PFSK-1 (cell line): ENCODE results near the gene ANKRD12.

Experiments used
- FOXP2 ChIP-seq: optimal IDR thresholded peaks from 2 replicates; pipeline ENCODE3; 2011; ENCODE audit warnings: borderline replicate concordance, control low read depth, inconsistent platforms; ENCODE audit not compliant: insufficient read depth; ENCODE audit errors: extremely low read length, extremely low read depth
- POLR2AphosphoS5 ChIP-seq: IDR thresholded peaks from 2 replicates; pipeline ENCODE4 v1.6.1; 2012; ENCODE audit warnings: low read depth, mild to moderate bottlenecking, control low read depth, low read length, moderate library complexity
- SIN3A ChIP-seq: IDR thresholded peaks from 2 replicates; pipeline ENCODE4 v1.6.1; 2012; ENCODE audit warnings: mild to moderate bottlenecking, low read length, moderate library complexity, borderline replicate concordance; ENCODE audit not compliant: insufficient read depth
- TAF1 ChIP-seq: IDR thresholded peaks from 2 replicates; pipeline ENCODE4 v1.6.1; 2012; ENCODE audit warnings: low read length, control low read depth, borderline replicate concordance; ENCODE audit not compliant: insufficient read depth
- TF ChIP-seq, protein P1 (sequence below), 2 experiments: IDR thresholded peaks; 2 replicates each; pipeline versions ENCODE4 v1.6.1 to v1.8.0; 2011 to 2012; ENCODE audit warnings: low read depth in 2 of 2, low read length in 2 of 2, control low read depth in 1 of 2, inconsistent platforms in 1 of 2, mild to moderate bottlenecking in 1 of 2, moderate library complexity in 1 of 2; ENCODE audit not compliant: insufficient read depth in 1 of 2

ANKRD12 gene

DNA sequence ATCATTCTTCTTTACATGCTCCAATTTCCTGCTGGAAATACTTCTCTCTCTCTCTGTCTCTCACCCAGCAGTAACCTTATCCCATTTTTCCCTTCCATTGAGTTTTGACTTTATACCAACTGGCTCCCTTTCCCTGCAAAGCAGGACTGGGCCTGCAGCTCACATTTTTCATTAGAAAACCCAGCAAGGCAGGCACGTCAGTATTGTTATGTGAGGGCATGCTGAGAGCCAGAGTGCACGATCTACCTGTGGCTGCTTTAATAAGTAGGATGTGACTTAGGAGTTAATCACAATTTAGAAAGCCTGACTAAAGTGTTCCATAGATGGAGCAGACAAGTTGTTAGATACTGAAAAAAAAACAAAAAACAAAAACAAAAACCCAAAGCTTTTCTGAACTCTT is 39.2 kb upstream of the ANKRD12 start:
- no peak for TF ChIP-seq POLR2AphosphoS5
- no peak for TF ChIP-seq FOXP2
- no peak for TF ChIP-seq SIN3A
- no peak for TF ChIP-seq TAF1
- TF ChIP-seq, protein P1, sequence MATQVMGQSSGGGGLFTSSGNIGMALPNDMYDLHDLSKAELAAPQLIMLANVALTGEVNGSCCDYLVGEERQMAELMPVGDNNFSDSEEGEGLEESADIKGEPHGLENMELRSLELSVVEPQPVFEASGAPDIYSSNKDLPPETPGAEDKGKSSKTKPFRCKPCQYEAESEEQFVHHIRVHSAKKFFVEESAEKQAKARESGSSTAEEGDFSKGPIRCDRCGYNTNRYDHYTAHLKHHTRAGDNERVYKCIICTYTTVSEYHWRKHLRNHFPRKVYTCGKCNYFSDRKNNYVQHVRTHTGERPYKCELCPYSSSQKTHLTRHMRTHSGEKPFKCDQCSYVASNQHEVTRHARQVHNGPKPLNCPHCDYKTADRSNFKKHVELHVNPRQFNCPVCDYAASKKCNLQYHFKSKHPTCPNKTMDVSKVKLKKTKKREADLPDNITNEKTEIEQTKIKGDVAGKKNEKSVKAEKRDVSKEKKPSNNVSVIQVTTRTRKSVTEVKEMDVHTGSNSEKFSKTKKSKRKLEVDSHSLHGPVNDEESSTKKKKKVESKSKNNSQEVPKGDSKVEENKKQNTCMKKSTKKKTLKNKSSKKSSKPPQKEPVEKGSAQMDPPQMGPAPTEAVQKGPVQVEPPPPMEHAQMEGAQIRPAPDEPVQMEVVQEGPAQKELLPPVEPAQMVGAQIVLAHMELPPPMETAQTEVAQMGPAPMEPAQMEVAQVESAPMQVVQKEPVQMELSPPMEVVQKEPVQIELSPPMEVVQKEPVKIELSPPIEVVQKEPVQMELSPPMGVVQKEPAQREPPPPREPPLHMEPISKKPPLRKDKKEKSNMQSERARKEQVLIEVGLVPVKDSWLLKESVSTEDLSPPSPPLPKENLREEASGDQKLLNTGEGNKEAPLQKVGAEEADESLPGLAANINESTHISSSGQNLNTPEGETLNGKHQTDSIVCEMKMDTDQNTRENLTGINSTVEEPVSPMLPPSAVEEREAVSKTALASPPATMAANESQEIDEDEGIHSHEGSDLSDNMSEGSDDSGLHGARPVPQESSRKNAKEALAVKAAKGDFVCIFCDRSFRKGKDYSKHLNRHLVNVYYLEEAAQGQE (IDR thresholded peaks at IDR 0.05; ENCODE audit: insufficient read depth in 1 of 2, low read depth in 2 of 2, low read length in 2 of 2): no peak

DNA sequence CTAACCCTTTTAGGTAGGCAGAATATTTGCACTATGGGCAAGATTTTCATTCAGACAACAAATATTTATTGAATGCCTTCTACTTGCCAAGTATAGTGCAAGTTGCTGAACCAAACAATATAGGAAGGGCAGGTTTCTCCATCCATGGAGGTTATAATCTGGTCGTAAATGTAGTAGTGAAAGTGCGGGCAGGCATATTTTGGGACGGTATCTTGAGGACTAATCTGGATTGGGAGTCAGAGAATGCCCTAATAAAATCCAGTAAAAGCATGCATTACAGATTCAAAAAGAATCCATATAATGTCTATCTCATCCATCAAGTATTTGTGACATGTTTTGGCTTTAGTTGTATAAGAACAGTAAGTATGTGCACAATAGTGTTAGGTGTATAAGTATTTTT is 35.8 kb upstream of the ANKRD12 start:
- no peak for TF ChIP-seq SIN3A

DNA sequence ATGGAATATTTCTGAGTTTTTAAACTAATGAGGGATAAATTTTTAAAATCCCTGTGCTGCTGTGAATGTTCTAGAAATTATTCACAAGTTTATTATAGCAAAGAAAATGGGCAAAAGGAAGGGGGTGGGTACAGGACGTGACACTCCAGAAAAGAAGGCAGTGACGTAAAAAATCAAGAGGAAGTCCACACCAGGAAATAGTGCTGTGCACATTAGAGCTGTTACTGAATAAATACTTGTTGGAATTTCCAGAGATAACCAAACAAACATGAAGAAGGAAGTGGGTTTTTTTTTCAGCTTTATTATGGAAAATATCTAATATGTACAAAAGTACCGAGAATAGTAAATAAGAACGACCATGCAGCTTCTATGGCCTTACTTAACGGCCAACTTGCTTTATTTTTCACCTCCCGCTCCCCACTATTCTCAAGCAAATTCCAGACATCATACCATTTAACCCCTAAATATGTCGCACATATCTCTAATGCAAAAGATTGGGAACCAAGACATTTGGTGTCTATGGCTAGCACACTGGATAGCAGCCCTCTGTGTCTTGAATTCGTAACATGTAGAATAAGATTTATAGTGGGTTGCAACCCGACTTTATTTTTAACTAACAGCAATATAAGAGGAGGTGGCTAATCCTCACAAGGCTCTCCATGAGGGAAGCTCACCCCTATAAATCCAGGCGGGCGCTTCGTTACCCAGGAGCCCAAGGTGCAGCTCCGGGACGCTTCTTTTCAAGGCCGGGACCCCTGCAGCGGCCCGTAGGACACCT is 34.7 kb upstream of the ANKRD12 start:
- TF ChIP-seq, protein P1 (IDR thresholded peaks at IDR 0.05; ENCODE audit: insufficient read depth in 1 of 2, low read depth in 2 of 2, low read length in 2 of 2): no peak
- TF ChIP-seq POLR2AphosphoS5: no peak
- no peak for TF ChIP-seq FOXP2
- no peak for TF ChIP-seq SIN3A
- no peak for TF ChIP-seq TAF1

DNA sequence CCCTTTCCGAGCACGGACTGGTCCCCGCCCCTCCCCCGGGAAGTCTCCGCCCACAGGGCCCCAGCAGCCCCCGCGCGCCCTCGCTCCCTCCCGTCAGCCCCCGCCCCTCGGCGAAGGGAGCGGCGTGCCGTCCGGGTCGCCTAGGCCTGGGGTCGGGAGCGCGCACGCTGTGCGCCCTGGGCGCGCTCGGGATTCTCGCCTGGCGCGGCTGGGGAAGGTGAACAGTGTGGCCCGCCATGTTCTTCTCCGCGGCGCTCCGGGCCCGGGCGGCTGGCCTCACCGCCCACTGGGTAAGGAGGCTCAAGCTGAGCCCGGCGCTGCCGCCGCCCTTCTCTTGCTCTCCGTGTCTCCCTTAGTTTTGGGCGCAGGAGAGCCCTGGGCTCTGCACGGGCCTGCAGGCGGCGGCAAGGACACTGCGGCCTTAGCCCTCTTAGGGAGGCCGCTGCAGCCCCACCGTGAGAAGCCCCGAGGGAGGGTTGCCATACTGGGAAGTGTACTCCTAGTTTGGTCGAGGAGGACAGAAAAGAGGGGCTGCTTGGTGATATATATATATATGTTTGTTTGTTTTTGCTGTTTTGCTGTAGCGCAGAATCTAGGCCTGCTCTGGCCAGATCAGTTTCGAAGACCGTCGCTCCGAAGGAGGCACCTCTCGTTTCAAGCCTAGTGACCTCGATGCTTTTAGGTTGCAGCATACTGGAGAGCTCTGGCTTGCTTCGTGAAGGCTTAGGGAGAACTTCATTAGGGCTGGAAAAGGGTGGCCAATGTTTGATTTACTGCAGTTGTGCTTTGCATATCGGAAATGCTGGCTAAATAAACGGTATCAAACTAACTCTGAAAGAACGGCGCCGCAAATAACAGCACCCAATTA is 33.8 kb upstream of the ANKRD12 start, which contains the start of gene NDUFV2:
NDUFV2 (plus strand) TSS at position 192 of the 868 bp plus-strand sequence; CDS start at position 237, 45 bp downstream.
- TF ChIP-seq FOXP2 (peak; percentile 65), TAF1 (peak; percentile 75; the same call in 1 of the 2 replicates), SIN3A (no peak), POLR2AphosphoS5 (peak; percentile 84)
- TF ChIP-seq, protein P1 (IDR thresholded peaks at IDR 0.05; ENCODE audit: insufficient read depth in 1 of 2, low read depth in 2 of 2, low read length in 2 of 2): no peak

DNA sequence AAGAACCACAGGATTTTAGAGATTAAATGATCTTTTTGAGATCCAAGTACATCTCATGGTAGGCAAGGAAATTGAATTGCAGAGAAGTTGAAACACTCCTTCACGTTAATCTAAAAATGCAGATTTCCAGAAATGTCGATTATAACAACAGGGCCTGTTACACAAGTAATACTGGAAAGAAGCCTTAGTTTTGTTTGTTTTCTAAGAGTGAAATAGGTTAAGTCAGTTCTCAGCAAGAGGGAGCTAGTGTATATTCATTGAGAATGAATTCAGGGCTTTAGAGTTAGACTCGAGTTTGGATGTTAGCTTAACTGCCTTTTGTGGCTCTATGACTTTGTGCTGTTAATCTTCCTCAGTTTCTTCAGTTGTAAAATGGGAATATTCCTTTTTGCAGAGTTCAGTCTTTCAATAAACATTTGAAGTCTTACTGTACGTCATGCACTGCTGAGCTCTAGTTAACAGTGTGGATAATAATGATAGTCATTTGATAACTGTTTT is 33.2 kb upstream of the ANKRD12 start:
- no peak for TF ChIP-seq SIN3A

DNA sequence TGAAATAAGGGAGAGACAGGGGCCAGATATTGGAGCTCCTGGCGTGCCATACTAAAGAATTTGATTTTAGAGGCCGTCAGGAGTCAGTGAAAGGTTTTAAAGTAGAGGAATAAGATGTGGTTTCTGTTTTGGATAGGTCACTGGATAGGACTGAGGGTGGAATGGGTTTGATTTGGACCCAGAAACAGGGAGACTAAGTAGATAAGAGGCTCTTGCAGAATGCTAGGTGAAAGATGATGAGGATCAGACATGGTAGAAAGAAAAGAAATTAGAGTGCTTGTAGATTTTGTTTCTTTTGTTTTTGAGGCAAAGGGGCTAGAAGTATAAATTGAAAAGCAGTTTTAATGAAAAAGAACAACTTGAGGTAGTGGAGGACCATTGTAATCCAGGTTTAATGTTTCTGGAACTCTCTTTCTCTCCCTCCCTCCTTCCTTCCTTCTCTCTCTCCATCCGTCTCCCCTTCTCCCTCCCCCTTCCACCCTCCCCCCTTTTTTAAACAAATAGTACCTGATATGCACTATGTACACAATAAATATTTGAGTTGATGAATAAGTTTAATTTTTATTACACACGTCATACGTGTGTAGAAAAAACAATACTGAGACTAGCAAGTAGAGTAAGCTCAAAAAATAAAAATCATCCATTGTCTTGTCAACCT is 32.2 kb upstream of the ANKRD12 start:
- TF ChIP-seq FOXP2 (no peak), TAF1 (no peak)
- TF ChIP-seq, protein P1 (IDR thresholded peaks at IDR 0.05; ENCODE audit: insufficient read depth in 1 of 2, low read depth in 2 of 2, low read length in 2 of 2): no peak
